Naive thymus-derived CD8-positive, alpha-beta T cell (primary cell): ENCODE data around the gene ABTB2. TPM values are rescaled to one million over a fixed set of nuclear protein-coding genes. Genes with fewer than 3 reads are reported as not detected.
A peak's percentile ranks its signal among the peaks of the same experiment; 100 is the strongest.

Experiments
- ATAC-seq, 2 donors: fragments of 150-1000 bp; cut with Tn5 transposase in 1 of 2; sonication (Bioruptor Pico), chemical (Tn5 transposase) in 1 of 2; 1 replicate in 1 of 2; 2 replicates in 1 of 2; pipeline ENCODE4 v1.10.0; 2021; ENCODE audit warnings: mild to moderate bottlenecking in 2 of 2, moderate library complexity in 2 of 2
- POLR2A ChIA-PET: fragments of 350-600 bp; sonication (Branson Sonifier 250); formaldehyde crosslinking; loops from one replicate; lab custom pipeline; 2021; ENCODE audit warnings: antibody characterized with exemption; lab: Charles Lee
- DNase-seq, 10 donors: peaks; one replicate each; pipeline versions ENCODE4 v3.0.0 to v3.0.0-alpha.2; 2020 to 2022
- H3K27ac Mint-ChIP-seq, 10 donors: one replicate each; pipeline ENCODE4 v1.8.0; 2020 to 2022; ENCODE audit warnings: mild to moderate bottlenecking in 10 of 10, mixed read lengths in 10 of 10, moderate library complexity in 4 of 10, inconsistent platforms in 1 of 10
- H3K27me3 Mint-ChIP-seq, 5 donors: one replicate each; pipeline ENCODE4 v1.8.0; 2021 to 2022; ENCODE audit warnings: mixed read lengths in 5 of 5
- H3K36me3 Mint-ChIP-seq, 3 donors: one replicate each; pipeline ENCODE4 v1.8.0; 2020 to 2022; ENCODE audit warnings: mixed read lengths in 3 of 3, mild to moderate bottlenecking in 2 of 3, inconsistent platforms in 1 of 3
- H3K4me1 Mint-ChIP-seq, 4 donors: one replicate each; pipeline ENCODE4 v1.8.0; 2021 to 2022; ENCODE audit warnings: mixed read lengths in 4 of 4
- H3K4me3 Mint-ChIP-seq, 10 donors: one replicate each; pipeline ENCODE4 v1.8.0; 2020 to 2022; ENCODE audit warnings: mild to moderate bottlenecking in 10 of 10, mixed read lengths in 10 of 10, moderate library complexity in 6 of 10, inconsistent platforms in 1 of 10
- H3K9me3 Mint-ChIP-seq, 9 donors: one replicate each; pipeline ENCODE4 v1.8.0; 2020 to 2022; ENCODE audit warnings: mixed read lengths in 9 of 9, mild to moderate bottlenecking in 3 of 9, inconsistent platforms in 1 of 9, moderate library complexity in 1 of 9
- polyA plus RNA-seq, 3 donors: library from polyadenylated mRNA; unstranded; fragments of 300-500 nt; fragmentation: Illumina TruSeq; gene quantifications; one replicate each; pipeline ENCODE4 v1.2.3, GENCODE V29; 2021
- total RNA-seq, 8 experiments: library from RNA in 2 of 8; stranded (reverse) in 2 of 8; gene quantifications; one replicate each; pipeline ENCODE4 v1.2.3 and lab custom pipeline; 2021 to 2026

ABTB2 gene
- total and polyA plus RNA-seq, 5 experiments from 2014 or later: 0.05 to 0.81 (median 0.69) TPM; not detected in 2

DNA sequence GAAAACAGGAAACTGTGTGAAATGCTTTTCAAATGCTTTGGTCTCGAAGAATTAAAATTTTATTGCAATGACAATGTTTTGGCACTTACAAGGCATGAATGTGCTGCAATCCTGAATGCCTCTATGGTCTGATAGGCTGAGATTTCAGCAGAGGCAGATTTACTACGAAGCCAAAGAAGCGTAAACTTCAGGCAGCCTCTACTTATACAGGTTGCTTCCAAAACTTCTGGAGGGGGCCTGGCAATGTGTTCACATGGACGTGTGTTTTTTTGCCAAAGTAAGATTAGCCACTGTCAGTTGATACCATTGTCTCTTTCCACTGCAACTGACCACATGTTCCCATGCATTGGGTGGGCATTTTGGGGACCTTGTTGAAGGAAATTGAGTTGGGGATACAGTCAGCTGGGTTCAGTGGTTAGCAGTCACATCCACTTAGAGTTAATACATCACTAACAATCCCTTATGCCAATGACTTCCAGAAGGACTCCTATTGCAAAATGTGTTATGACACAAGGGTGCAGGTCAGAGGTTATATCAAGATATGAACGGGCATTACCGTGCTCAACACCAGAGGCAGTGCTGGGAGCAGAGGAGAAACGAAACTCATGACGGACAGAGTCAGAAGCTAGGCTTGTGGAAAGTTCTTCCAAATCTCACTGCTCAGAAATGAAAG is 48.8 kb downstream of the ABTB2 start:
- Mint-ChIP-seq H3K36me3 (no peaks in the 10 kb centered on the region), H3K9me3 (no peaks in the 10 kb centered on the region), H3K27me3 (no peaks in the 10 kb centered on the region), H3K4me1 (peaks cover 22 to 46% (median 35%) of the 10 kb centered on the region in 4 donors), H3K4me3 (peak overlapping the region in 2 of 10 donors; percentile 30 to 42), H3K27ac (peak overlapping the region in 2 of 10 donors; percentile 20 to 72)
- ATAC-seq (no peak), DNase-seq (peak in 2 of 10 donors; percentile 4 to 10)
- POLR2A ChIA-PET: interaction anchor here (0.6 kb wide), 1 partner anchor 39 kb away, joined by 5 read pairs; no protein-coding TSS in a partner anchor

DNA sequence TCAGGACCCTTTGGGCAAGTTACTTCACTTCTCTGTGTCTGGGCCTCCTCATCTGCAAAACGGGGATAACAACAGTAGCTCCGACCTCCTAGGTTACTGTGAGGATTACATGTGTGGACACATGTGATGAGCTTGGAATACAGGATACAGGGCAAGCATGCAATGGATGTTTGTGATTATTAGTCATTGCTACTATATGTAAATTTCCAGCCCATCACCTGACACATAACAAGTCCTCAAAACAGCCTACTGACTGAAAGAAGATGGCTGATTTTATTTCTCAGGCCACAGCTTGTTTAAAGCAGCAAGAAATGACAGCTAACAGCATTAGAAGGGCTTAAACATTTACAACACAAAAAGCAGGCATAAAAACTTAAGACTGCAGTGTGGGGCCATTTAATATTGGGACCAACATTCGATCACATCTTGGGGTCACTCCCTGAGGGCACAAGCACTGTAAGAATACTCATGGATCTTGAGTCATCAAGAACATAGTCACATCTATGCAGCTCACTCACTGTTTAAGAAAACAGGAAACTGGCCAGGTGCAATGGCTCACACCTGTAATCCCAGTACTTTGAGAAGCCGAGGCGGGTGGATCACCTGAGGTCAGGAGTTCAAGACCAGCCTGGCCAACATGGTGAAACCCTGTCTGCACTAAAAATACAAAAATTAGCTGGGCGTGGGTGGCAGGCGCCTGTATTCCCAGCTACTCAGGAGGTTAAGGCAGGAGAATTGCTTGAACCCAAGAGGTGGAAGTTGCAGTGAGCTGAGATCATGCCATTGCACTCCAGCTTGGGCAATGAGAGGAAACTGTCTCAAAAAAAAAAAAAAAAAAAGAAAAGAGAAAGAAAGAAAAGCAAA is 49.5 kb downstream of the ABTB2 start:
- Mint-ChIP-seq H3K4me1 (peaks cover 21 to 40% (median 29%) of the 10 kb centered on the region in 4 donors), H3K9me3 (no peaks in the 10 kb centered on the region), H3K27me3 (no peaks in the 10 kb centered on the region), H3K27ac (peak overlapping the region in 3 of 10 donors; percentile 13 to 59 (median 34)), H3K4me3 (peak overlapping the region in 2 of 10 donors; percentile 7 to 30), H3K36me3 (no peaks in the 10 kb centered on the region)
- ATAC-seq (no peak), DNase-seq (no peak)
- POLR2A ChIA-PET: interaction anchor here (0.7 kb wide), 1 partner anchor 251 kb away, joined by 4 read pairs; no protein-coding TSS in a partner anchor

DNA sequence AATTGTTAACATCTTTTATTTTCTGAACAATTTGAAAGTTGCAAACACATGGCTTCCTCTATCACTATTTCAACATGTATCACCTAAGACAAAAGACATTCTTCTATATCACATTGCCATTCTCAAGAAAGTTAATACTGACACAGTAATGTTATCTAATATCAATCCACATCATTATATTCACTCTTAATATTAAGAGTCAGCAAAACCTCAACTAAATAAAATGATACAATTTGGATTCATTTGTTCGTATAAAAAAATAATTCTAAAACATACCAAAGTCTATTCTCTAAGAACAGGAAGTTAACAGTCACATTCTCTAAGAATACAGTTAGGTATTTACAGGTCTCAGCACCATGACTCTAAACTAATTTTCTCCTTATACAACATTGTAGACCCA is 52.0 kb downstream of the ABTB2 start:
- no peak overlapping the region for H3K27ac Mint-ChIP-seq

DNA sequence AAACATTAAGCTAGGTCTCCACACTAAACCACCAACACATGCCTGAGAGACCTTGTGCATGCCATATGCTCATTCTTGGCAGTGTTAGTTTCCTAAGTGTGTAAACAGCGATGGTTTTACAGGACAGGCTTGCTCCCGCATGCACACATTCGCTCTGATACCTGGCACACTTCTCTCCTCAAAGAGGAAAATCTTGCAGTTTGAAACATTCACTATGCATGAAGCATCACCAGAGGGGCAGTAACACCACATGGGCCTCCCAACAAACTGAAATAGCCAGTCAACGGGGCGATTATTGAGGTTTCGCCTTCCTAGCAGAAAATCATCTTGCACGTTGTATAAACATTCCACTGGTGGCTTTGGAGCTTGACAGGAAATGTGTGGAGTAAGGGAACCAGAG is 52.6 kb downstream of the ABTB2 start:
- Mint-ChIP-seq H3K4me3 (no peak overlapping the region), H3K27me3 (no peaks in the 10 kb centered on the region), H3K36me3 (no peaks in the 10 kb centered on the region), H3K27ac (no peak overlapping the region), H3K9me3 (no peaks in the 10 kb centered on the region), H3K4me1 (peaks cover 12 to 43% (median 20%) of the 10 kb centered on the region in 4 donors)
- DNase-seq (no peak), ATAC-seq (no peak)
- POLR2A ChIA-PET: no interaction called here

More for the DNA sequence above, 52.0 kb downstream of the ABTB2 start:
- no peaks in the 10 kb centered on the region for H3K36me3 Mint-ChIP-seq
- DNase-seq (no peak), ATAC-seq (no peak)
- POLR2A ChIA-PET: no interaction called here
- no peaks in the 10 kb centered on the region for H3K9me3 Mint-ChIP-seq
- no peaks in the 10 kb centered on the region for H3K27me3 Mint-ChIP-seq
- no peak overlapping the region for H3K4me3 Mint-ChIP-seq
- peaks cover 16 to 44% (median 25%) of the 10 kb centered on the region in 4 donors for H3K4me1 Mint-ChIP-seq

DNA sequence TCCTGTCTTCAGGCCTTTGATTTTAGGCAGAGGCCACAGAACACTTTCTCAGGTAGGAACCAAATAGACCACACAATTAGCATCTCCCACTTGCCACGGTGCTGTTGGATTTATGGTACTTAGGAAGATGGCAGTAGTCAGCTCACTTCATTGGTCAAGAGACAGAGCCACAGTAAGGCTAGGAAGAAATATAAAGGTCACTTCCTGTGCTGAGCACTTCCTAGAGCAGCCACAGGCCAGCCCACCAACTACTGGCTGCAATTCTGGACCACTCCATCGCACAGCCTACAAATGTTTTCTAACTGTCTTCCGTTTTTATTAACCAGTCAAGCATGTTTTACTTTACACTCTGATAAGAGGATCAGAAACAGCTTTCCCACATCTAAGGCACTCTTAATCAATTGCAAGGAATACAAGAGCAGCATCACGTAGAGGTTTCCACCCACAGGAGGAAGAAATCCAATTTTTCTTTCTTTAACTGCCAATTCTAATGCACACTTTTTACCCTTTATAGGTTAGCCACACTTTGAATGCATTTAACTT is 54.7 kb downstream of the ABTB2 start:
- POLR2A ChIA-PET: no interaction called here
- Mint-ChIP-seq H3K36me3 (no peaks in the 10 kb centered on the region), H3K27me3 (no peaks in the 10 kb centered on the region), H3K4me1 (peaks cover 3 to 22% (median 5%) of the 10 kb centered on the region in 4 donors), H3K27ac (no peak overlapping the region), H3K9me3 (no peaks in the 10 kb centered on the region), H3K4me3 (no peak overlapping the region)
- no peak for DNase-seq
- no peak for ATAC-seq

DNA sequence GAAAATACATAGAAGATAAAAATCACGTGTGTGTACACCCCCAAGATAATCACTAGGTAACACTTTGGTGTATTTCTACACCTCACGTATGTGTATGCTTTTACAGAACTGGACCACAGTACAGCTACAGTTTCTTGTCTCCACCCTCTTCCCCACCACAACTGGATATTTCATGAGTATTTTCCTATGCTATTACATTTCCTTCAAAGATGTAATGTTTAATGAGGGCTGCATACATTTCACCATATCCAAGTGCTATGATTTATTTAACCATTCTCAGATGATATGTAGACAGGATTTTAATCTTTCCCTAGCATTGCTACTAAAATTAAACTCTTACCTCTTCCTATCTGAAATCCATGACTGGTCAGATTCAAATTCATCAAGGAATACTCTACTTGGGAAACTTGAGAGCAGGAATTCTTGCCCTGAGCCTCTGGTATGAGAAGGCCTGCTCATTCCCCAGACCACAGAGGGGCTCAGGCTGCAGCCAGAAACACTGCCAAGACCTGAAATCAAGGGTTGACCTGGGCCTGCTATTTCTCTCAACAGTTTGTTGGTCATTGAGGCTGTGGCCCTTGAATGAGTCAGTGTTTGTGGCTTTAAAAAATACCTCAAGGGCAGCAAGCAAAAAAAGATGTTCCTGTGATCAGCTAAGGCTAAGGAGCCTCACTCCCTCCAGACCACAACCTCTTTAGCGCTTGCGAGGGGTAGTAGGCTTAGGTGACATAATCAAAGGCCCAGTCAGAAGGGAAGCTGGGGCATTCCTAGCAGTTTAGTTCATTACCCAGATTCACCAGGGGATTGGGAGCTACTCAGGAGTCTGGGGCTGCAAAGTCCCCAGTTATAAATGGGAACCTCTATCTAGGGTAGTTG is 55.5 kb downstream of the ABTB2 start:
- no peaks in the 10 kb centered on the region for H3K27me3 Mint-ChIP-seq
- no peaks in the 10 kb centered on the region for H3K36me3 Mint-ChIP-seq
- H3K9me3 Mint-ChIP-seq: no peaks in the 10 kb centered on the region
- POLR2A ChIA-PET: no interaction called here
- no peak for DNase-seq
- ATAC-seq: no peak
- no peak overlapping the region for H3K27ac Mint-ChIP-seq
- H3K4me3 Mint-ChIP-seq: no peak overlapping the region
- peaks cover 0 to 19% (median 1%) of the 10 kb centered on the region in 4 donors for H3K4me1 Mint-ChIP-seq

DNA sequence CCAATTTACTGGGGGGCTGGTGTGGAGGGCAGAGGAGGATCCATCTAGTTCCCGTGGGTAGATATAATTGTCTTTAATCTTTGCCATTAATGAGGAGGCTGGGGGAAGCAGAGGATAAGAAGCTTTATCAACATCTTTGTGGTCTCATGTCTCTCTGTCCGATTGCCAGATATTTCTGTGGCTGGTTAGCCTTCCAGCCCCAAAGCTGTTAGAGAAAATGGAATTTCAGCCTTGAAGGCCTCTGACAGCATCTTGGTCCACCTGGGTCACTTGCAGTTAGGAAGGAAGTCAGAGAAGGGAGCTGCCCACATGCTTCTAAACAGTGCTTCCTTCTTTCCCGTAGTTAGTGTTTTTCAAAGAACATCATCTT is 56.9 kb downstream of the ABTB2 start:
- Mint-ChIP-seq H3K36me3 (no peaks in the 10 kb centered on the region), H3K4me3 (peak overlapping the region in 1 of 10 donors; percentile 13), H3K9me3 (no peaks in the 10 kb centered on the region), H3K4me1 (peaks cover 0 to 18% (median under 1%) of the 10 kb centered on the region in 4 donors), H3K27ac (peak overlapping the region in 1 of 10 donors; percentile 65), H3K27me3 (no peaks in the 10 kb centered on the region)
- ATAC-seq (no peak), DNase-seq (no peak)
- POLR2A ChIA-PET: no interaction called here

DNA sequence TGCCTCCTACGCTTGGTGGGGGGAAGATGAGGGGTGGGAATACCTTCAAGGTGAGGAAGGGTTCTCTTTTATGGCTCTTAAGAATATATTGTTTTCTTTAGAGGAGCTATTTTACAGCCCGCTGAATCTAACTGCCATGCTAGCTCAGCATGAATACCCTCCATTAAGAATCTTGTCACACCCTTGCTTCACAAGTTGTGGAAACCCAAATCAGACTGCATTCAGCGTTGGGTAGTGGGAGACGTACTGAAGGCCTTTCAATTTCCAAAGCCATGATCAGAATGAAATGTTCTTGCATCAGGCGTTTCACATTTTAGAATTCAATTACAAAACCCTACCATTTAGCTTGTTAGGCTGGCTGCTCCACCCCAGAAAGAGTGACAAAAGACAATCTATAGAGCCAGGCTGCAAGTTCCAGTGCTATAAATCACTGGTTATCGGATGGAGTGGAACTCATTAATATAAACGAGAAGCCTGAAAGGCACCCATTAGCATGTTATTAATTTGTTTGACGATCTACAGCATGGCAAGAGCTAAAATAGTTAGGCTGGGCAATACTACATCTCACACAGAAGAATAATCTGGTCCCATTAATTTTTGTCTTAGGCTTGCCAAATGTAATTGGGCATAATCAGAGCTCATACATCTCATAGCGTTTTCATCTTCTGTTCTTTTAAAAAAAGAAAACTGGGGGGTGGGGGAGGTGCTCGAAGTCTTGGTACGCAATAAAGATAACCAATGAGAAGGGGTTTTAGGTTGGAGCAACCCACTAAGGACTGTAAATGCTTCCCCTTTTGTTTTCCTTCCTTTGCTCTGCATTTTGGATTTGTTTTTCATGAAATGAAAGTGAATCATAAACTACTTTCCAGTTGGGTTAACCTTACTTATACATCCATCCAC is 57.5 kb downstream of the ABTB2 start:
- DNase-seq (no peak), ATAC-seq (no peak)
- POLR2A ChIA-PET: no interaction called here
- Mint-ChIP-seq H3K27me3 (no peaks in the 10 kb centered on the region), H3K27ac (peak overlapping the region in 1 of 10 donors; percentile 65), H3K9me3 (no peaks in the 10 kb centered on the region), H3K36me3 (no peaks in the 10 kb centered on the region), H3K4me3 (no peak overlapping the region), H3K4me1 (peaks cover 0 to 16% (median 0%) of the 10 kb centered on the region in 4 donors)

DNA sequence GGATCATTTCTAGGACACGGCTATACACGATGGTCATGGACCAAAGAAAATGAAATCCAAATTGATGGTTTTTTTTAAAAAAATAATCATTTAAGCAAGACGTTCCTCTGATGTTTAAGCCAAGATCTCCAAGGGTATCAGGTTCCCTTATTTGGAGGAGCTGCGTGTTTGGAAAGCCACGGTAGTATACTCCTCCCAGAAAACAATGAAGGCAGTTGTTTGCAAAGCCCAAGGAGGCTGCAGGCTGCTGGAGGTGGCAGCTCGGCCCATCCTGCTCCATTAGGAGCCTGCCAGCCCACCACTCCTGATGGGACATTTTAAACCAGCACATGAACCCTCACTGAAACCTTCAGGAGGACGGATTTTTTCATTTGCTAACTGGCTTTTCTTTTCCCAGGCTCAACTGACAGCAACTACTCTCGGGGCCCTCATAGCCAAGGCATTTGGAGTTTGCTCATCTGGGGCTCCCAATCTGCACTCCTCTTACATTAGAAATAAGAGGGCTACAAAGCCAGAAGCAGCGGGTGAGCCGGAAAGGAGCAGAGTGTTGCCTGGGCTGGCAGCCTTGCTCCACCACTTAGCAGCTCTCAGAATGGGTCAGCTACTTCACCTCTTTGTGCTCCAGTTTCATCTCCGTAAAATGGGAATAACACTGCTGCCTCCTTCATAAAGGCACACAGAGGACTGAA is 58.4 kb downstream of the ABTB2 start:
- POLR2A ChIA-PET: no interaction called here
- Mint-ChIP-seq H3K4me1 (peaks cover 0 to 16% (median 0%) of the 10 kb centered on the region in 4 donors), H3K9me3 (no peaks in the 10 kb centered on the region), H3K4me3 (no peak overlapping the region), H3K27me3 (no peaks in the 10 kb centered on the region), H3K27ac (no peak overlapping the region), H3K36me3 (no peaks in the 10 kb centered on the region)
- ATAC-seq: no peak
- DNase-seq: no peak

DNA sequence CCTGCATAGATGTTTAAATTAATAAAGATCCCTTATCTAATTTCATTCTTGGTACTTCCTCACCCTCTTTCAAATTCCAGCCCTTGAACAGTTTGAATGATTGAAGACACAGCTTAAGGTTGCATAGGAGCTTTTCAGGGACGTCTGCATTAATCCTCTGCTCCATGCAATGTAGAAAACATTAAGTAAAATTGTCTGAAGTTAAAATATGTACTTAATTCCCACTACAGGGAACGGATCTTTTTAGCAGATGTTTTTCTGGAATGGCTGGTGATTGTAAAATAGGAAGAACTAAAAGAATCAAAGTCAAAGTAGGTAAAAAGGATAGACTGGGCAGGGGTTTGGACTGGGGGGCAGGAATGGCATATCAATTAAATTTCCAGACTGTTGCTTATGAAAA is 58.9 kb downstream of the ABTB2 start:
- H3K9me3 Mint-ChIP-seq: no peaks in the 10 kb centered on the region
- peaks cover 0 to 1% (median 0%) of the 10 kb centered on the region in 5 donors for H3K27me3 Mint-ChIP-seq
- H3K4me3 Mint-ChIP-seq: no peak overlapping the region
- peaks cover 0 to 16% (median 0%) of the 10 kb centered on the region in 4 donors for H3K4me1 Mint-ChIP-seq
- no peaks in the 10 kb centered on the region for H3K36me3 Mint-ChIP-seq
- DNase-seq (no peak), ATAC-seq (no peak)
- no peak overlapping the region for H3K27ac Mint-ChIP-seq
- POLR2A ChIA-PET: no interaction called here

DNA sequence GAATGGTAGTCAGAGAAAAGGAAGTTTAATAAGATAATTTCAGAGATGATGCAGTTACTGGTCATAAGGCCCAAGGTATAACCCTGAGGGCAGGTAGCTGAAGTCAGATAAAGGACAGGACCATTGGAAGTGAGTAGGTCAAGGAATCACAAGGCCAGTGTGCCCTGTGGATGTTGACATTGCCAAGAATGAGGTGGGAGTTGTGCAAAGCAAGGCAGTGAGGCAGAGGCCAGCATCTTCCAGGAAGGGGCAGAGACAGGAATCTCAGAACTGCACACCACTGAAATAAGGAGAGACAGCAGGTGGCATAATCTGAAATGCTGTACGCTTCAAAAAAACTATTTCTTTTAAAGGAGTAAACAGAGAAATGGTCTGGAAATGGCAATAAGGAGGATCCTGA is 61.4 kb downstream of the ABTB2 start:
- ATAC-seq (no peak), DNase-seq (no peak)
- Mint-ChIP-seq H3K4me1 (peaks cover 0 to 11% (median 0%) of the 10 kb centered on the region in 4 donors), H3K27me3 (peaks cover 0 to 1% (median 0%) of the 10 kb centered on the region in 5 donors), H3K36me3 (no peaks in the 10 kb centered on the region), H3K9me3 (no peaks in the 10 kb centered on the region), H3K27ac (no peak overlapping the region), H3K4me3 (no peak overlapping the region)
- POLR2A ChIA-PET: interaction anchor here (0.6 kb wide), 1 partner anchor 24 kb away, joined by 5 read pairs; no protein-coding TSS in a partner anchor
